Hindlimb muscle (tissue), 1 donor: Measurements from ENCODE around the gene RNF19B. TPM values are rescaled to one million over a fixed set of nuclear protein-coding genes. Genes with fewer than 3 reads are reported as not detected.
"Not testable (repeated sequence)": the region's sequence is repeated elsewhere in the genome, so short reads cannot be mapped to it uniquely, and the experiment has no call there.

Source experiments
- DNase-seq: peaks from one replicate; pipeline ENCODE4 v3.0.0-alpha.2; 2013
- polyA plus RNA-seq: library from polyadenylated mRNA; unstranded; fragments of 120-200 nt; gene quantifications from one replicate; pipeline ENCODE4 v1.2.1, GENCODE V29; 2013; ENCODE audit not compliant: insufficient read length

The RNF19B gene
- polyA plus RNA-seq, 1 donor = 12.0 TPM

DNA sequence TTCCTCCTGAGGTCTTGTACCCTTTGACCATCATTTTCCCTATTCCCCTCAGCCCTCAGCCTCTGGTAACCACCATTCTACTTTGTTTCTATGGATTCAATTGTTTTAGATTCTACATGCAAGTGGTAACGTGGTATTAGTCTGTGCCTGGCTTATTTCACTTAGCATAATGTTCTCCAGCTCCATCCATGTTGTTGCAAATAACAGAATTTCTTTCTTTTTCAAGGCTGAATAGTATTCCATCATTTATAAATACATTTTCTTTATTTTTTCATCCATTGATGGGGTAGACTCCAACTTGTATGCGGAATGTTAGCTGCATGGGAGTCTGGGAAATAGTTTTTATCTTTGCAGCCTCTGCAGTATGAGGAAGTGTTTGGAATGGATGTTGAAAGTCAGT, 37.2 kb downstream of the RNF19B start:
- no peak for DNase-seq

DNA sequence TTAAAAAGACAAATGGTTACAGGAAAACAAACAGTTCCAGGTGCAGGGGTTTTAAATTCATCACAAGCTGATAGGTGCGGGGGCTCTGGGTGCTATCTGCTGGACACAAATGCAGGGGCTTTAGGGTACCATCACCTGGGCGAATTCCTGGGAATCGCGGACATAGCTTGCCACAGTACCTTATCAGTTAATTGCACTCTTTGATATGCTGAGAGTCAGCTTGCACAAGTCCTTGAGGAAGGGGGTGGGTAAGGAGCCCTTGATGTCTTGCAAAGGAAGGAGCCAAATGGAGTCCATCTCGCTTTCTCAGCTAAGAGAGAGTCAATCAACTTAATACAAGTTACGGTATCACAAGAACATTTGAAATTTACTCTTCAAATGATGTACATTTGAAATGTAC, 38.0 kb downstream of the RNF19B start:
- no peak for DNase-seq

- DNase-seq = no peak
Observed at GRCh38 chr1:32925403-32926162, 39.0 kb downstream of the RNF19B start.

- no peak for DNase-seq
Observed at GRCh38 chr1:32924881-32925344, 39.7 kb downstream of the RNF19B start.

DNA sequence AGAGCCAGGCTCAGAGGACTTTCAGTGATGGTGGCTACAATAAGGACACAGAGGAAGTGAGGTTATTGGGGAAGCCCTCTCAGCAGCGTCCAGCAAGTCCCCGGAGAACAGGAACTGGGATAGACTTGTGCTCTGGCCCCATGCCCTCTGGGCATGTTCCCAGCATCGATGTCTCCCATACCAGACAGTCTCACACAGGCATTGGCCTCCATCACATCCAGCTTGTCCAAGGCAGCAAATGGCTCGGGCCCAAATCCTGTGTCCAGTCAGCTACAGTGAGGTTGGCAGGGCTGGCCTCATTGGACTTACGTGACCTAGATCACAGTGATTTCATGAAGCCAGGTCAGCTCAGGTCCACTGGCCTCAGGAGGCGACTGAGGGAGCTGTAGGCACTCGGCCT, 43.8 kb downstream of the RNF19B start:
- DNase-seq = no peak

- DNase-seq = peak; percentile 22
Observed at GRCh38 chr1:32919811-32920733, 44.5 kb downstream of the RNF19B start.

DNA sequence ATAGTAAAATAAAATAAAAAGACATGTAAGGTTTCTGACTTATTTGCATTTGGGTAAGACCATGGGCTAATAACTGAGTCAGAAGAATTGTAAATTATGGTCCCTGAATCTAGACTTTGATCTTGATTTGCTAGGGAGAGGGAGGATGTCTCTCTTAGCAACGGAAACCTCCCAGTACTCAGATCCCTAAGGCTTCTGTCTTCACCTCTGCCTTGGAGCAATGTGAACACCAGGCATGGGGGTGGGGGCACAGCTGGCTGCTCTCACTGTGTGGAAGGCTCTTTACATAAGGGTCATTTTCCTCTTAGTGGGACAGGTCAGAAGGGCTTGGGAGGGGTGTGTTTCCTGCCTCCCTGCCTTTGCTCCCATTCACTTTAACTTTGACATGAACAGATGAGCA, 46.4 kb downstream of the RNF19B start:
- no peak for DNase-seq

- no peak for DNase-seq
Observed at GRCh38 chr1:32917521-32917920, 47.1 kb downstream of the RNF19B start.

DNA sequence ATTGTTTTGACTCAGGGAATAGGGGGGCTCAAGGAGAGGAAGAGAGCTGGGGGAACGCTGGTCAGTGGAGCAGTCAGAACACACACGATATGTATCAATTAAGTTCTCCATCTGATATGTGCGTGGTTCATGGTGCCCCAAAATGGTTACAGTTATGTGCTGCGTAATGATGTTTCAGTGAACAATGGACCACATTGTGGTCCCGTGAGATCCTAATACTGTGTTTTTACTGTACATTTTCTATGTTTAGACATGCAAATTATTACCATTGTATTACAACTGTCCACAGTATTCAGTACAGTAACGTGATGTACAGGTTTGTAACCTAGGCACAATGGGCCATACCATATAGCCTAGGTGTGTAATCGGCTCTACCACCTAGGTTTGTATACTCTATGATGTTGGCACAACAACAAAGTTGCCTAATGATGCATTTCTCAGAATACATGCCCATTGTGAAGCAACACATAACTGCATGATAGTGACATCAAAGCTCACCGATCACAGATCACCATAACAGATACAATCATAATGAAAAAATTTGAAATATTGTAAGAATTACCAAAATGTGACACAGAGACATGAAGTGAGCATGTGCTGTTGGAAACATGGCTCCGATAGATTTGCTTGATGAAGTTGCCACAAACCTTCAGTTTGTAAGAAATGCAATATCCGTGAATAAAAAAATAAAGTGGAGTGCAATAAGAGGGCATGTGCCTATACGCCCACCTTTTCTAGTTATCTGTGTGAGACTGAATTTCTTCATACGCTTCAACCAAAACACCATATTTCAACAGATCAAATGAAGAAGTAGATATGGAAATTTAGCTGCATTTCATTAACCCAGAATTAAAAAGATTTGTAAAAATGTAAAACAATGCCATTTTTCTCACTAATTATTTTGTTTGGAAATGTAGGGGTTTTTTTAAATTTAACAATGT, 48.6 kb downstream of the RNF19B start:
- DNase-seq = no peak

DNA sequence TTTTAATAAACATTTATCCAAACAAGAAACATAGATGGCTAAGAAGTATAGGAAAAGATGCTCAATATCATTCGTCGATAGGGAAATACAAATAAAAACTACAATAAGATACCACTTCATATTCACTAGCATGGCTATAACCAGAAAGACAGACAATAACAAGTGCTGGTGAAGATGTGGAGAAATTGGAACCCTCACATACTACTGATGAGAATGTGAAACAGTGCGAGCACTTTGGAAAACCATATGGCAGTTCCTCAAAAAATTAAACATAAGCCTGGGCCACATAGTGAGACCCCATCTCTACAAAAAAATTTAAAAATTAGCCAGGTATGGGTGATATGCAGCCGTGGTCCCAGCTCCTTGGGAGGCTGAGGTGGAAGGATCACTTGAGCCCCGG, 54.3 kb downstream of the RNF19B start:
- no peak for DNase-seq

GRCh38 chr1:32907435-32907834, 57.2 kb downstream of the RNF19B start:
- DNase-seq = no peak

DNA sequence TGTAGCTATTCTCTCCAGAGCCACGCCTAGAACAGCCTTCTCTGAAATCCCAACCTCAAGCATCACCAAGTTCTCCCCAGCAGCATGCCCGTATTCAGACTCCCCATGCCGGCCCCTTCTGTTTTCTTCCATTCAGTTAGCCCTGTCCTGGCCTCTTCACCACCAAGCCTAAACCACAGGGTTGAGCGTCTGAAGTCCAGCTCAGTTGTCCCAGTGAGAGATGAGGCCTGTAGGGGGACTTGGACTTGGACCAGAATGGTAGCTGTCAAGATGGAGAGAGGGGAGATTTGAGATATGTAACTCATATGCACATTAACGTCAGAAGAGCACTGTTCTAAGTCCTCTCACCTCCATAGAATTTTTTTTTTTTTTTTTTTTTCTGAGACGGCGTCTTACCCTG, 58.0 kb downstream of the RNF19B start:
- DNase-seq = no peak

- not testable (repeated sequence) for DNase-seq
Observed at GRCh38 chr1:32905588-32905987, 59.0 kb downstream of the RNF19B start.

DNA sequence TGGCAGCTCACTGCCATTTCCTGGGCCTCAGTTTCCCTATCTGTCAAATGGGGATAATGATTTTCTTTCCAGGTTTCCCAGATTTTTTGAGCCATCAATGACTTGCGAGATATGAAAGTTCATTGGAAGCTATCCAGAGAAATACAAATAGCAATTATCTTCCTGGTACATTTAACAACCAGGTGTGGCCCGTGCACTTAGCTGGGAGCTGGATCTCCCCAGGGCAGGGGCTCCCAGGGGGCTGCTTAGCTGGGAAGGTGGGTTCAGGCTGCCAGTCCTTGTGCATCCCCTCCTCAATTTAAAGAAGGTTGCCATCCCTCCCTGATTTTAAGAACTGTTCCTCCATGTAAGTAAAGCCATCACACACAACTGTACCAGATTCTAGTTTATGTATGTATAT, 59.8 kb downstream of the RNF19B start:
- no peak for DNase-seq

- no peak for DNase-seq
Observed at GRCh38 chr1:32903991-32904785, 60.4 kb downstream of the RNF19B start.

DNA sequence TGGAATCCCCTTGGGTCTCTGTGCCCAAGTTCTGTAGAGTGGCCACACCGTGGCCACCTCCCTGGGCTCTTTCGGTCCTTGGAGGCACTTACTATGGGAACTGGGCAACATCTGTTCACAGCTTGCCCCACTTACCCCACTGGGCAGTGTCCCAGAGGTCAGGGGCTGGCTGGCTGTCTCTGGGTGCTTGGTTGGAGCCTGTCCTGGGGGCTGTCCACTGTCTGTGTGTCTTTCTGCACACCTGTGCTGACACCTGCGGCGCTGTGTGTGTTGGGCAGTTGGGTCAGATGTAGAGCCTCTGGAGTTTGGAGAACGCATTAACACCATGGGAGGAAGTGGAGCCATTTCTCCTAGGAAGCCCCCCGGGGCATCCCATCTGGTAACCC, 62.1 kb downstream of the RNF19B start:
- no peak for DNase-seq

GRCh38 chr1:32901823-32902534, 62.6 kb downstream of the RNF19B start:
- DNase-seq = no peak

DNA sequence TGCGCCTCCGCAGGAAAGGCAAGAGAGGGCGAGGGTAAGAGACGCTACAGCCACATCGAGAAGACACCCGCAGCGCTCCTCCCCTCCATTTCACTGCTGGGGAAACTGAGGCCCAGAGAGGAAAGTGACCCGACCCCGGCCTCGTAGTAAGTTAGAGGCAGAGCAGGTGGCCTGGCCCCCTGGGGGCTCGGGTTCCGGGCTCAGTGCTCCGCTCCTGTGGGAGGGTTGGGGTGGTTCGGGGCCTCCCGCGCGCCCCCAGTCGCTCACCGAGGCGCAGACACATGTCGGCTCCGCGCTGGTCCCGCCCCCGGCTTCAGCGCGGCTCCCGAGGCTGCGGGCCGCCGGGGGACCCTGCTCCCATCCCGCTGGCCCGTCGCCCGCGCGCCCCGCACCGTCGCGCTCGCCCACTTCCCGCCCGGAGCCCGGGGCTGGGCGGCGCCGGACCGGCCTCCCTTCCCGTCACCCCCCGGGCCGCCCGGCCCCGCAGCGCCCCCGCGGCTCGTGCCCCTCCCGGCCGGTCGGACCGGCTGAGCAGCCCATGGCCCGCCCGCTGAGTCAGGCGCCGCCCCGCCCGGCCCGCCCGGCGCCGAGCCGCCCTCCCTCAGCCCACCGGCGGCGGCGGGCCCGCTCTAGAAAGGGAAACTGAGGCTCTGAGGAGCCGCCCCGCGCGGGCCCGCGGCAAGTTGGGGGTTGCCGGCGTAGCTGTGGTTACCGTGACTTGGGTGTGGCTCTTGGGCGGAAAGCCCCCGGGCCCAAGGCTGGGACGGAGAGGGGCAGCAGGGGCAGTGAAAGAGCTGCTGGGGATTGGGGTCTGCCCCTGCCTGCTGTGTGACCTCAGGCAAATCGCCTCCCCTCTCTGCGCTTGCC, 63.4 kb downstream of the RNF19B start, which contains the start of gene TMEM54:
Gene TMEM54 (minus strand): TSS at position 434 of the 867 bp plus-strand sequence. CDS start 151 bp downstream, at position 283.
- peak; percentile 43 for DNase-seq

DNA sequence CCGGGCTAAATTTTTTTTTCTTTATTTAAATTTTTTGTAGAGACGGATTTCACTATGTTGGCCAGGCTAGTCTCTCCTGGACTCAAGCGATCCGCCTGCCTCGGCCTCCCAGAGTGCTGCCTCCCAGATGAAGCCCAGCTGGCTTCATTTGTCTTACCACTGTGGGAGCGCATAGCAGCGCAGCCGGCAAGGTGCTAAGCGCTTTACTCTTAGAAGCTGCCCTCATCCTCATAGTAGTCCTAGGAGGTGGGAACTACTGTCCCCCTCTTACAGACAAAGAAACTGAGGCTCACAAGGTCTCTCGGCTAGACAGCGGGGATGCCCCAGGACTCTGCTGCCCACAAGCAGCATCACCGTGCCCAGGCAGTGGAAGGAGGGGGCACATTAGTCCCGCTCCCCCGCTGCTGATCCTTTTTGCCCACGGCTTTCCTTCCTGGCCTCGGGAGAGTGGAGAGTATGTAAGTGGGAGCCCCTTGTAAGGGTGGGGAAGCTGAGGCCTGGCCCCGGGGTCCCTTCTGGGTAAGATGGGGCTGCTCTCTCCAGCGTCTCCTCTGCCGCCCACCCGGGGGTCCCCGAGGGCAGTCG, 64.1 kb downstream of the RNF19B start:
- no peak for DNase-seq
